ENCODE measurements around the gene KRT79.

DNA sequence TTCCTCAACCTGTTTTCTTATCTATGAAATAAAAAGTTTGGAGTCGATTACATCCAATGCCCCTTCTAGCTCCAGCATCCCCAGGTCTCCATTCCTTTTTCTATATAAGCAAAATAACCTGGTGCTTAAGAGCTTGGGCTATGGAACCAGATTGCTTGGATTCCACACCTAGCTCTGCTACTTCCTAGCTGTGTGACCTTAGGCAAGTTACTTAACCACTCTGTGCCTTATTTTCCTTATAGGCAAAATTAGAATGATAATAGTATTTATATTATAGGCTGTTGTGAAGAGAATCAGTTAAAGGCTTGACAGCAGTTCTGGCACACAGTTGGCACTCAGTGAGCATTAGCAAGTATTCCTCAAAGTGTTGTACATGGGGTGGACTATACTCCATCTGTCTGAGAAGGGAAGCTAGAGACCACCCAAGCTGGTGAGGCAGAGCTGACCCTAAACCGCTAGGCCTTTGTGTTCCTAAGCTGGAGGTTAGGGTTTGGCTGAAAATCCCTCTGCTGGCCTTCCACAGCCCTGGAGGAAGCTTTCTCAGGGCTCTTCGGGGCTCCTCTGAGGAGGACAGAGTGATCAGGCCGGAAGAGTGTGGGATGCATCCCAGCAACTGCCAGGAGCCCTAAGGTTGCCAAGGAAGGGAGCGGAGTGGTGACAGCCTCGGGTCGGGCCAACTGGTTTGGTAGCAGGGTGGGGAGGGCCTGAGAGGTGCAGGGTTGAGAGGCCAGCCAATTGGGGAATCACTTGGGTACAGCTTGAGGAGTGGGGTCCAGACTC is 14.2 kb downstream of the KRT79 start:
- no peak for TF ChIP-seq CTCF (IDR thresholded peaks at IDR 0.05; ENCODE audit: poor library complexity)
- no peak for TF ChIP-seq EZH2phosphoT487 (IDR thresholded peaks at IDR 0.05; ENCODE audit: low read depth, severe bottlenecking, unreplicated experiment)
- TF ChIP-seq EZH2 (IDR thresholded peaks at IDR 0.05; ENCODE audit: borderline replicate concordance) = no peak
